SW480 (cell line): ENCODE measurements around the gene LRRC17.

Experiments used
- DNase-seq: peaks from one replicate; pipeline ENCODE4 v3.0.0-alpha.2; 2016; ENCODE audit warnings: low spot score

Gene LRRC17

GRCh38 chr7:102912742-102913141 lies at the start of gene LRRC17:
Gene LRRC17 (plus strand): TSS chr7:102913000. CDS start chr7:102933914, 20,914 bp downstream.
- no peak for DNase-seq

GRCh38 chr7:102864958-102865357 lies 47.8 kb upstream of the LRRC17 start:
- no peak for DNase-seq

GRCh38 chr7:102866535-102867215 lies 46.1 kb upstream of the LRRC17 start:
- no peak for DNase-seq

GRCh38 chr7:102869195-102869594 lies 43.6 kb upstream of the LRRC17 start:
- no peak for DNase-seq

GRCh38 chr7:102872460-102872859 lies 40.3 kb upstream of the LRRC17 start:
- no peak for DNase-seq

- DNase-seq: no peak
These were observed 39.2 kb upstream of the LRRC17 start for GRCh38 chr7:102873470-102874165.

- peak; percentile 79 for DNase-seq
These were observed 38.5 kb upstream of the LRRC17 start for GRCh38 chr7:102874166-102874829.

- no peak for DNase-seq
These were observed 37.8 kb upstream of the LRRC17 start for GRCh38 chr7:102874966-102875365.

GRCh38 chr7:102875700-102876295 lies 37.0 kb upstream of the LRRC17 start:
- DNase-seq: peak; percentile 96

- DNase-seq: peak; percentile 33
These were observed 29.5 kb upstream of the LRRC17 start for GRCh38 chr7:102883098-102883860.

- no peak for DNase-seq
These were observed 24.1 kb upstream of the LRRC17 start for GRCh38 chr7:102888561-102889233.

- DNase-seq: no peak
These were observed 22.9 kb upstream of the LRRC17 start for GRCh38 chr7:102889851-102890250.

- DNase-seq: no peak
These were observed 22.4 kb upstream of the LRRC17 start for GRCh38 chr7:102890292-102890970.

GRCh38 chr7:102890971-102891692 lies 21.7 kb upstream of the LRRC17 start:
- DNase-seq: no peak

- DNase-seq: no peak
These were observed 21.0 kb upstream of the LRRC17 start for GRCh38 chr7:102891693-102892261.

GRCh38 chr7:102892631-102893278 lies 20.0 kb upstream of the LRRC17 start:
- DNase-seq: no peak

- no peak for DNase-seq
These were observed 17.2 kb upstream of the LRRC17 start for GRCh38 chr7:102895602-102896001.

- no peak for DNase-seq
These were observed 16.2 kb upstream of the LRRC17 start for GRCh38 chr7:102896585-102896984.

- no peak for DNase-seq
These were observed 15.6 kb upstream of the LRRC17 start for GRCh38 chr7:102897211-102897631.
